Measurements from ENCODE around the gene DCC.

DCC gene

DNA sequence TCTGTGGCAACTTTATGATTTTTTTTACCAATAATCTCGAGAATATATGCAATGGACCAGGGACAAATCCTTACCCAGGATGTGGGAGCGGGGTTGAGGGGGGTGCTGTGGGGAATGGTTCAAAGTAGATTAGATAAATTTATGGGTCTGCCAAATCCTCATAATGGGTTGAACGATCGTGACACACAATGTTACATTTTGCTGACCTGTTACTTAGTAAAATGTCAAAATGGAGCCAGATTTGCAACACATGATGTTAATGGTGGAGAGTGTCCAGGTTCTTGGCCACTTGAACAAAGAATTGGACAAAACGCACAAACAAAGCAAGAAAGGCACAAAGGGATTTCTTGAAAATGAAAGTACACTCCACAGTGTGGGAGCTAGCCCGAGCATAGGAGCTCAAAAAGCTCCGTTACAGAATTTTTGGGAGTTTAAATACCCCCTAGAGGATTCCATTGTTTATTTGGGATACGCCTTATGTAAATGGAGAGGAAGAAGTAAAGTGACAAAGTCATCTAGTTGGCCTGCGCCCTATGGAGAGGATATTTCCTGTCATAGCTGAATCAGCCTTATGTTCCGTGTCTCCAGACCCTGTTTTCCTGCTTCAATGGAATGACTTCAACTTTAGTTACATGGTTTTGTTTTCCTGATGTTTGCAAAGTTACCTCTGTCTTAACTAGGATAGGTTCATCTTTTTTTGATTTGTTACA is 776.0 kb downstream of the DCC start:
- DNase-seq: no peak

GRCh38 chr18:53117851-53118250 is 777.9 kb downstream of the DCC start:
- DNase-seq: no peak

- no peak for DNase-seq
Measured at GRCh38 chr18:53126210-53126609, 786.2 kb downstream of the DCC start.

DNA sequence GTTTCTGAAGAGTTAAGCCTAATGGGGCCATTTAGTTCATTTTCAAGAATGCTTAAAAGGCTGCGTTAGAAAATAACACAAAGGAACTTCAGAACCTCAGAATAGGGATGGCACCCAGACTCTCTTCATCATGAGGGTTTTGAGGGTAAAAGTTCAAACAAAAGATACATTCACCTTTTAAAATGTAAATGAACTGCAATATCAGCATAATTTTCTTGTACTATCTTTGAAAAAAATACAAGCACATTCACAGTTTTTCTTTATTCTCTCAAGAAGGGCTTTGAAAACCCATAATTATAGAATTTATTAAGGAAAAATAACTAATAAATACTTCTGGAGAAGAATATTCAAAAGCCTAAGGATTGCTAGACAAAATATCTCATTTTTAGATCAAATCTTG is 791.0 kb downstream of the DCC start:
- DNase-seq: no peak

DNA sequence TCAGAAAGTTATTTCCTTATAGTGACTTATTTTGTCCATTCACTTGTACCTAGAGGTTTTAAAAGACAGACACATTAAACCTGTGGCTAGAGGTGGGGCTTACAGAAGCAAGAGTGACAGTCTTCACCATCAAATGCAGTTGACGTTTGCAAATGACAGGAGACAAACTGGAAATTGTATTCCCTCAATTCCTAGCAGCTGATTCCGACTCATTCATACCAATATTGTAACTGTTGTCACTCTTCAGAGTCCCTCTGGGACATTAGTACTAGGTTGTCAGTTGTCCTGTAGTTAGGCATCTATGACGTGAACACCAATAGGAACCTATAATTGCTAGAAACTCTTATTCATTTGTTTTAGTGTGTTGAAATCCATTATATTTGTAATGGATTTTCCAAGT is 794.7 kb downstream of the DCC start:
- DNase-seq: no peak

DNA sequence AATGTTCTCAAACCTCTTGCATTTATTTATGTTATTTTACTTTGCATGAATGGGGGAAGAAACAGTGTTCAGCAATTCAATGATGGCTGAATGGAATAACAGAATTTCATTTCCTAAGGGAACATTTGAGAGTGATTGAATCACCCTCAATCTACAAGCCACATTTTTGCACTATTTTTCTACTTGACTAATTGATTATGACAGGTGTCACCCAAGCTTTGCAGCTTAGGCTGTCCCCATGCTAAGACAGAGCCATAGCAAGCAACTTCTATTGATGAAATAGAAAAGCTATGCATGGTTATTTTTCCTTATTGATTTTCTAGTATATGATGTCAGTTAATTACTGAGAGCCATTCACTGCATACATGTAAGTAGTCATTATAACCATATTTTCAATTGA is 795.7 kb downstream of the DCC start:
- no peak for DNase-seq

GRCh38 chr18:53139746-53140500 is 799.9 kb downstream of the DCC start:
- DNase-seq: no peak

DNA sequence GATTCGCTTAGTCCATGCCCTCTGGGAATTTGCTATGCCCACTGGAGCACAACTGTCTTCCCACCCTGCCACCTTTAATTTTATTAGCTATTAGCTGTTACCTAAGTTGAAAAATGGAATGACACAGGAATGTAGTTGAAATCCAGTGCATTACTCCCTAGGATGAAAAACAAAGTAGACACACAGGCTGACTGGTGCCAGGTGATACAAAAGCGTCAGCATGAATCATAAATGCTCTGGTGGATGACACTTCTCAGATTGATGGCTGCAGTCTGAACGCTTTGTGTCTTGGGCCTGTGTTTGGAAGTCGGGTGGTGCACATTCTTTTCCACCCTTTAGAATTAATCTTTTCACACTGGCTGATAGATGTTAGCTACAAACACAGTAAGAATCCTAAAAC is 802.0 kb downstream of the DCC start:
- no peak for DNase-seq

DNA sequence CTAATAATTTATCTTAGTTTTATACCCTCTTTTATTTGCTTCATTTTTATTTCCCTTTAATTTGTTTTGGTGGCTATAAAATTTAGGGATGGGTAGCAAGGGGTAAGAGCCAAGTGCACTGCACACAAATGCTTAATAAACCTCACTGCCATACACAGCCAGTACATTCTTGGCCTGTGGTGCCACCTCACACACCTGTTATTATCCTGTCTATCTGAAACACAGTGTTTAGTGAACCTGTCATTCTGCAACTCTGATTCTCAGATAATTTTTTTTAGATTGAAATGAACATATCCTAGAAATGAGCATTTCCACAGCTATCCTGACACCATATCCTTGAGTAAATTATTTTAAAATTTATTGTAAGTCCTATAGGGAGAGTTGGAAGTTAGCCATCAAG is 807.5 kb downstream of the DCC start:
- no peak for DNase-seq

DNA sequence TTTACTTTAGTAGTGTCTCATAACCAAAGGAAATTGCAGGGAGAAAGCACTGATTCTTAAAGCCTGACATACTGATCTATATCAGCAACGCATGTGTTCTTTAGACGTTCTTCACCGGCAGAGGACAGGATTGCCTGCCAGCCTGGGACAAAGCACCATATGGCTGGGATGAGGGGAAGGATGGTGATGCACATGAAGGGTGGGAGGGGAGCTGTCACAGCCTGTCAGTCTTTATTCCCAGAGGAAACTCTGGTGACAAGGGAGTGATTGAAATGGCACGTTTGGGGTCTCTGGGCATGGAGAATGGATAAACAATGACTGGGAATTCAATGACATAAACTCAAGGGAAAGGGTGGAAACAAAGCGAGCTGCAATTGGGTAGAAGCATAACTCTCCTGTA is 808.1 kb downstream of the DCC start:
- DNase-seq: no peak

DNA sequence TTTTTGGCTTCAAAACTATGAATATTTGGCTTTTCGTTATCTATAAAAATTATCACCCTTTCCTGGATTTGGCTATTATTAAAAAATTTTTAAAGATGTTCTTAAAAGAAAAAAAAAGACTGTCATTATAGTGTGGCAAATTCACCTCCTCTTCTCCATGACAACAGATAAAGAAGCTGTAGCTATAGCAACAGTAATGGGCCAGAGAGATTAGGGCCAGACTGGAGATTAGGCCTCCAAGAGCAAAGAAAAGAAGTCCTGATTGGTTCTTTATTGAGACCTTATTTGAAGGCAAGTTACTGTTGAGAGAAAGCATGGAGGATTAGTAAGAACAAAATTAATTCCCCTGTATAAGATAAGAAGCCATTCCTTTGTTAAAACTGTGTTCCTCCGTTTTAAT is 812.5 kb downstream of the DCC start:
- DNase-seq: no peak

DNA sequence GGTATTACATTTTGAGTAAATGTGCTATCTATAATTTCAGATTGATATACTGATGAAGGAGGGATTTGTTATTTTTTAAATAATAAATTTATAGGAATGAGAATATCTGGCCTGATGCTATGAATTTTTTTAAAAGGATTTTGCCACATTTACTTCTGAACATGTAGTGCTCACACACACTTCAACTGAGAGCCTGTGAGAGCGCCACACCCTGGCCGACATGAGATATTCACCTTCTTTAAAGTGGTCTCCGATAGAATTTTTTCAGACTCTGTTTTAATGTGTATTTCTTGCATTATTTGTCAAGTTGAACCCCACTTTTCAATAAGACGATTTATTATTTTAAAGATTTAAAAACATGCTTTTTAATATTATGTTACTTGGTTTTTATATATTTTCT is 813.3 kb downstream of the DCC start:
- no peak for DNase-seq

- DNase-seq: no peak
Measured at GRCh38 chr18:53153800-53154199, 813.8 kb downstream of the DCC start.

GRCh38 chr18:53165770-53166169 is 825.8 kb downstream of the DCC start:
- no peak for DNase-seq

DNA sequence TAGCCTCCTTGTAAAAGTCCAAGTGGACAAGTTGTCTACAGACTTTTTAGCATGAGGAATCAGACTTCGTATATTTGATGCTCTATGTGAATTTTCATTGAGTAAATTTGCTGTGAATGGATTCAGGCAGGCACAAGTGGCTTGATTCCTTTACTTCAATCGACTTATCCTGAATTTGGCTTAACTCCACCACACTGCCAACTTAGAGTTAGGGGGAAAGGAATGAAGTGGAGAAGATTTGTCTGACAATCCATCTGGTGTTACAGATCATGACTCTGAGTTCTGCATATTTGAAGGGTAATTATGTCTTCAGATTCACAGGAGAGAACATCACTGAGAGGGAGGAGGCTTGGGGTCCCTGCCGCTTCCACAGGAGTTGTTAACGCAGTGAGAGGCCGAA is 829.3 kb downstream of the DCC start:
- DNase-seq: no peak

DNA sequence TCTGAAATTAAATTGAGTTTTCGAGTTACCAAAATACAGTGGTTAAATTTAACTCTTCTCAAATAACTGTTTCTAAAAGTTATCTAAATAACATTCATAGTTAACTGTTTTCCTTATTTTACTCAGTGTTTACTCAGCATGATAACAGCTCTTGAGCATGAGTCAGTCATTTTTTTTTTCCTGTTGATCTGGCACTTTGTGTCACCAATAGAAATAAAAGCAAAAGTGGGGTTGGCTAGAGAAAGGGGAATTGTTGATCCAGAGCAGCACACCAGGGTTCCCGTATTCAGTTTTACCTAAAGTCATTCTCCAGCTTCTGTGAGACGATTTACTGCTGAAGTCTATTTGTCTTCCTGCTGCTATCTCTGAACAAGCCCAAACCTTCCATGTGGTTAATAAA is 851.6 kb downstream of the DCC start:
- no peak for DNase-seq

- no peak for DNase-seq
Measured at GRCh38 chr18:53193870-53194269, 853.9 kb downstream of the DCC start.

- DNase-seq: no peak
Measured at GRCh38 chr18:53219853-53220252, 879.9 kb downstream of the DCC start.

DNA sequence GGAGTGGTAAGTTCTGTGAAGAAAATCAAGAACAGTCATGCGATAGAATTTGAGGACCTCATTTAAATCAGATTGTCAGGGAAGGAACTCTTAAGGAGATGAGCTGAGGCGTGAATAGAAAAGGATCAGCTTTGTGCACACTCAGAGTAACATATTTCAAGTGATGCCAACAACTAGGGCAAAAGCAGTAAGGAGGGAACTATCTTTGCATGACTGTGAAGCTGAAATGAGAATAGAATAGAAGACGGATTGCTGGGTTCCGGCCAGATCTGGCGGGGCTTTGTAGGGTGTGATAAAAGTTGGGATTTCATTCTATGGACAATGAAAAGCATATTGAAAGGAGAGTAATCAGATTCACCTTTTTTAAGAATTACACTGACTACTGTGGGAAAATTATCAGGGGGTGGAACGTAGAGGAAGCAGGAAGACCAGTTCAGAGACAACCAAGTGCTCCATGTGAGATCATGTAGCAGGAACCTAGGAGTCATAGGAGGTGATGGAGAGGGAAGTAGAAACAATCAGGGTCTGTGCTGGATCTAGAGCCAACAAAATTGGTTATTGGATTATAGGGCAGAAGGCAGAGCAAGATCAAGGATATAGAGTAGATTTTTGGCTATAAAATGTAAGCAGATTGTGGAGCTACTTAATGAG is 884.3 kb downstream of the DCC start:
- no peak for DNase-seq

DNA sequence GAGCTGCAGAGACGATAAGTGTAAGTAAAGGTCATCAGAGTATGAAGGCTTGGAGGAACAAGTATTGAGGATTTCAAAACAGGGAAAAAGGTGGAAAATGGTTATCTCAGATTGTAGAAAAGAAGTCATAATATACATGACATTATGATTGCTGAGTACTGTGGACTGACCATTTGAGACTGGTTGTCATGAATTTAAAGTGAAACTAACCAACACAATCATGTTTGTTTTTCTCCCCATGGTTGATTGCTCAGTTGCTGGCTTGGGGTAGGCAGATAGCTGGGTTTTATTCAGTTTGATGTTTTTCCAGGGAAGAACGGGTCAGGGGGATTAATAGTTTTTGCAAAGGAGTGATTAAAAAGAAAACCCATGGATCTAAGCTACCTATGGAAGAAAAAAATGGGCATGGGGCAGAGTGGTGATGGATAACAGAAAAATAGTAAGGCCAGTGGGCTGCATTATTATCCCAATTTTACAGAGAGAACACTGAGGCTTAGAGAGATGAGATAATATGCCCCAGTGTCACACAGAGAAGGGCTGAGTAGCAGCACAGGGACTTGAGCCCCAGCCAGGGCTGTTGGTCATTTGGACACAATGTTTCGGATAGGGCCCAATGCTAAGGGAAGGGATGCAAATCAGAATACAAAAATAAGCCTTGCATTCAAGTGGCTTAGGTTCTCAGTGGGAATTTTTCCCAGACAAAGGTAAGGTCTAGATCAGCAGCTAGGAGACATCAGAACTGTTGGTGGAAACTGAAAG is 885.7 kb downstream of the DCC start:
- no peak for DNase-seq

DNA sequence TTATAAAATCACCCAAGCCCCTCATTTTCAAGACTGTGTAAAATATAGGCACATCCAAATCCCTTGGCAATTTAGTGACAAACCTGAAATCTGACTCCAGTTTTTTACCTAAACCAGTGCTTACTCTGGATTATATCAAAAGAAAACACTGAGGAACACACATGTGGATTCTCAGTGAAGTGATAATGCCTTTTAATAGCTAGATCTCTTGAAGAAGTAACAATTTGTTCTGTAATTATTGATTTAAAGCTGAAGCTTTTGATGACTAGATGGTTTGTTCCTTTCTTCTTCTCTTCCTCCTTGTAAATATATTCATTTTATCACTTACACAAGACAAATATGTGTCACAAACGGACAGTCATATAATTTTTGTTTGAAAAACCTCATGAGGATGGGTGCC is 894.6 kb downstream of the DCC start:
- DNase-seq: no peak

DNA sequence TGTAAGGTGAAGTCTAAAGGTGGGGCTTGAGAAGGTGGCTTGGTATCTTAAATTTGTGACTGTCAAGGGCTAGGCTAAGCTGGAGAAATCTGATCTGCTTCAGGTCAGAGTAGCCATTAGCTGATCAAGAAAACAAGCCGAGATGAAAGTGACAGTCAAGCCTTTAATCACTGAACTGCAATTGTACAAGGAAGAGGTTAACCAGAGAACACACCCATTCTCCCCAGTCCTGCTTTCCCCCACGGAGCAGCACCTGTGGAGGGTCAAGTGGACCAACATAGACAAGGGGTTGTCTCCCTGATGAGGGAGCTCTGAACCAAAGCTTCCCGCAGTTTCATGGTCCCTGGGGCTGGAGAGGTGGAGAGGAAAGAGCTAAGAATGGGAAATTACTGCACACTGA is 901.2 kb downstream of the DCC start:
- no peak for DNase-seq

GRCh38 chr18:53253789-53254188 is 913.8 kb downstream of the DCC start:
- DNase-seq: no peak

- no peak for DNase-seq
Measured at GRCh38 chr18:53254265-53254664, 914.3 kb downstream of the DCC start.

Data from DMS153 (cell line).